NT2/D1 (cell line): ENCODE results near the gene TBC1D22A.

Experiments
- SUZ12 ChIP-seq: IDR thresholded peaks from 2 replicates; pipeline ENCODE4 v1.6.1; 2011; ENCODE audit not compliant: insufficient read length, insufficient read depth; ENCODE audit errors: extremely low read depth
- YY1 ChIP-seq: IDR thresholded peaks from 2 replicates; pipeline ENCODE4 v1.6.1; 2011; ENCODE audit not compliant: insufficient read length, insufficient read depth
- ZNF274 ChIP-seq: IDR thresholded peaks from 2 replicates; pipeline ENCODE4 v1.6.1; 2011; ENCODE audit warnings: mild to moderate bottlenecking, low read depth, low read length

GRCh38 chr22:46827781-46828180 is 65.3 kb downstream of the TBC1D22A start:
- no peak for TF ChIP-seq ZNF274
- TF ChIP-seq YY1: no peak
- no peak for TF ChIP-seq SUZ12
